Omental fat pad (tissue), 4 donors: ENCODE data around the gene ITGA6. TPM values are rescaled to one million over a fixed set of nuclear protein-coding genes. Genes with fewer than 3 reads are reported as not detected.
"Not testable (repeated sequence)": the region's sequence is repeated elsewhere in the genome, so short reads cannot be mapped to it uniquely, and the experiment has no call there.

Experiments
- ATAC-seq: fragments of 150-250 bp; one replicate; pipeline ENCODE4 v1.9.1; 2016; ENCODE audit warnings: mild to moderate bottlenecking, moderate library complexity; ENCODE audit not compliant: low FRiP score
- DNase-seq: peaks from one replicate; pipeline ENCODE4 v3.0.0-alpha.2; 2019; ENCODE audit warnings: low spot score
- total RNA-seq, 4 donors: library from RNA; depleted of rRNA; stranded (reverse); fragments of >200 nt; gene quantifications; one replicate each; pipeline ENCODE4 v1.1.0, GENCODE V29; 2016
- TF ChIP-seq, protein P1 (sequence below), 3 donors: fragments of 450-650 bp; IDR thresholded peaks; one replicate each; pipeline ENCODE4 v1.5.1; 2016 to 2017; ENCODE audit warnings: antibody characterized with exemption in 3 of 3, mild to moderate bottlenecking in 3 of 3, moderate library complexity in 2 of 3

Gene ITGA6
- total RNA-seq, 4 donors from 2014 or later = 42.3 to 254 (median 93.9) TPM

DNA sequence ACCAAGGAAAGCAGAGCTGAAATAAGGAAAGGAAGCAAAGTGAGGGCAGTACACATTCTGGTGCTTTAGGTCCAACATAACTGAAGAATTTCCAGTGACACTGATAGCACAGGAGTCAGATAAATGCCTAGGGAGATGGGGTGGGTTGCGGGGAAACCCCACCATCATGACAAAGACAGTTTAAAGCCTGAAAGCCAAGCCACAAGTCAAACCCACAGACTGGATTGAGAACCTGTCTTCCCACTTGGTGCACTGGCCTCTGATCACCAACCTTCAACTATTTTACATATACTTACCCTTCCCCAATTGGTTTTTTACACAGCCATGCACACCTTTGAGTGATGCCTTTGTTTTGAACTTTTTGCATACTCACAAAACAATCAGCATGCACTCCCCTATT lies 106.3 kb downstream of the ITGA6 start:
- no peak for ATAC-seq
- TF ChIP-seq, protein P1, sequence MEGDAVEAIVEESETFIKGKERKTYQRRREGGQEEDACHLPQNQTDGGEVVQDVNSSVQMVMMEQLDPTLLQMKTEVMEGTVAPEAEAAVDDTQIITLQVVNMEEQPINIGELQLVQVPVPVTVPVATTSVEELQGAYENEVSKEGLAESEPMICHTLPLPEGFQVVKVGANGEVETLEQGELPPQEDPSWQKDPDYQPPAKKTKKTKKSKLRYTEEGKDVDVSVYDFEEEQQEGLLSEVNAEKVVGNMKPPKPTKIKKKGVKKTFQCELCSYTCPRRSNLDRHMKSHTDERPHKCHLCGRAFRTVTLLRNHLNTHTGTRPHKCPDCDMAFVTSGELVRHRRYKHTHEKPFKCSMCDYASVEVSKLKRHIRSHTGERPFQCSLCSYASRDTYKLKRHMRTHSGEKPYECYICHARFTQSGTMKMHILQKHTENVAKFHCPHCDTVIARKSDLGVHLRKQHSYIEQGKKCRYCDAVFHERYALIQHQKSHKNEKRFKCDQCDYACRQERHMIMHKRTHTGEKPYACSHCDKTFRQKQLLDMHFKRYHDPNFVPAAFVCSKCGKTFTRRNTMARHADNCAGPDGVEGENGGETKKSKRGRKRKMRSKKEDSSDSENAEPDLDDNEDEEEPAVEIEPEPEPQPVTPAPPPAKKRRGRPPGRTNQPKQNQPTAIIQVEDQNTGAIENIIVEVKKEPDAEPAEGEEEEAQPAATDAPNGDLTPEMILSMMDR (IDR thresholded peaks at IDR 0.05) = no peak

DNA sequence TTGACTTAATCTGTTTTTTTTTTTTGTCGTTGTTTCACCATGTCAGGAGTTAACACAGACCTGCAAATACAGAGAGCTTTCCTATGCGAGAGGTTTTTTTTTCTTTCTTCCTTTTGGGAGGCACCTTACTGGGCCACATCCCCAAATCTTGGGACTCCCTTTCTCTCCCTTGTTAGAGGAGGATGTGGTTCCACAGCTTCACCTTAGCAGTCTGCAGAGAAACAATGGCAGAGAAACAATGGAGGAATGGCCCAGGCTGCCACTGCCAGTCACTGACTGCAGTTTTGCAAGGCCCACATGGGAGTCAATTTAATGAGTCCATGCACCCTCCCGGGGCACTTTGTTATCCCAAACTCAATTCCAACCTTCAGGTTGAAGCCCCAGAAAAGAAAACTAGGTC lies 107.7 kb downstream of the ITGA6 start:
- ATAC-seq = no peak
- DNase-seq = no peak
- TF ChIP-seq, protein P1 (IDR thresholded peaks at IDR 0.05) = no peak

More for the DNA sequence above, 106.3 kb downstream of the ITGA6 start:
- DNase-seq = no peak

DNA sequence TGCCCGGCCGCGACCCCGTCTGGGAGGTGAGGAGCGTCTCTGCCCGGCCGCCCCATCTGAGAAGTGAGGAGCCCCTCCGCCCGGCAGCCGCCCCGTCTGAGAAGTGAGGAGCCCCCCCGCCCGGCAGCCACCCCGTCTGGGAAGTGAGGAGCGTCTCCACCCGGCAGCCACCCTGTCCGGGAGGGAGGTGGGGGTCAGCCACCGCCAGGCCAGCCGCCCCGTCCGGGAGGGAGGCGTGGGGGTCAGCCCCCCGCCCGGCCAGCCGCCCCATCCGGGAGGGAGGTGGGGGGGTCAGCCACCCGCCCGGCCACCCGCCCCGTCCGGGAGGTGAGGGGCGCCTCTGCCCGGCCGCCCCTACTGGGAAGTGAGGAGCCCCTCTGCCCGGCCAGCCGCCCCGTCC lies 110.5 kb downstream of the ITGA6 start:
- not testable (repeated sequence) for DNase-seq, ATAC-seq

DNA sequence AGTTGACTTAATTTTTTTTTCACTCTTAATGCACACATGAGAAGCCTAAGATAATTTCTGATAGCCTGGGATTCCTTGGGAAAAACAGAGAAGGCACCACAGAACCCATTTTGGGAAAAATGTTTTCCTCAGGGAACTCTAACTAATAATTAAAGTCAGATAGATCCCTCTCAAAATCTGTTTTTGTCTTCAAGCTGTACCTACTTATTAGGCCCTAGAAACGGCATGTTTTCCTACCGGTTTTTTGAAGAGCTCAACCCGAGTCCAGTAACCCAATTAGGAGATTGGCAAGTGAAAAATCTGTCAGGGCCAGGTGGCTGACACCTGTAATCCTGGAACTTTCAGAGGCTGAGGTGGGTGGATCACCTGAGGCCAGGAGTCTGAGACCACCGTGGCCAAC lies 112.4 kb downstream of the ITGA6 start:
- ATAC-seq = no peak
- DNase-seq = no peak
- TF ChIP-seq, protein P1 (IDR thresholded peaks at IDR 0.05) = no peak

DNA sequence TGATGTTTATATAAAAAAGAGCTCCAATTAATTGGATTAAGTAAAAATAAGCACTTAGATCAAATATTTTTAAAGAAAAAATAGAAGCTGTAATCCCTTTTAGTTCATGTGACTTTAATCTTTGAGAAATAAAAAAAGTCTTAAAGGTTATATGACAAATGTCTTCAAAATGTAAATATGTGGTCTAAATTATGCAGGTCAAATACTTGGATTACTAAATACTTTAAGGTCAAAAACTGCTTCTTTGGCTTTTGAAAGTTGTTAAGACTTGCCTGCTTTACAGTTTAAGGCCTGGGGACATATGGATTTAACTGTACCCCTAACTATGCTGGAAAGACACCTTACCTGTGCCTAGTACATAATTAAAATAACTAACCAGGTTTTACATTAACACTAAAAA lies 113.0 kb downstream of the ITGA6 start:
- ATAC-seq (no peak), DNase-seq (no peak)
- TF ChIP-seq, protein P1 (IDR thresholded peaks at IDR 0.05) = no peak

DNA sequence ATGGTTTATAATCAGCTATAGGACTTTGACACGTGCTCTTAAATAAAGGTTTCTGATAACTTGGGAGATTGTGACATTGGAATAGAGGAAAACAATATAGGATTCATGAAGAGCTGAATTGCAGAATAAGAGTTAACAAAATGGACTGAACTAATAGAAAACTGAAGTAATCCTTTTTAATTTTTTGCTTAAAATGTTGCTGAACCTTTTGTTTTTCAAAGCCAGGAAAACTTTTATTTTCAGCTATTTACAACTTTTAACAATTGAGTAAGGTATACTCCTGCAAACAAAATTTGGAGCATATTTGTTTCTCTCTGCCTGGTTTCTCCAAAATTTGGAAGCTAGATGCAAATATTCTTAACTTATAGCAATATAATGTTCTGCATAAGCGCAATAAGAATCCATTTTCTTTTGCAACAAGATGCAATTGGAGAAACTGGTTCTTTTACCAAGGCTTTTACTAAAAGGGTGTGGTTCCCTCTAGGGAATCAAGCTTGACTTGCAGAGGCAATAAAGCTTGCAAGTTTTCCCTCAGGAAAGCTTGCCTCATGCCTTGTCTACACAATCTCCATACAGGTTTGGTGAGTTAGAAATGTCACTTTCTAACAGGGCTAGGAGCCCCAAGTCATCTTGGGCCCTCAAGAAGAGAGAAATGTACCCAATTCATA lies 118.2 kb downstream of the ITGA6 start:
- DNase-seq = no peak
- TF ChIP-seq, protein P1 (IDR thresholded peaks at IDR 0.05) = no peak
- ATAC-seq = no peak

DNA sequence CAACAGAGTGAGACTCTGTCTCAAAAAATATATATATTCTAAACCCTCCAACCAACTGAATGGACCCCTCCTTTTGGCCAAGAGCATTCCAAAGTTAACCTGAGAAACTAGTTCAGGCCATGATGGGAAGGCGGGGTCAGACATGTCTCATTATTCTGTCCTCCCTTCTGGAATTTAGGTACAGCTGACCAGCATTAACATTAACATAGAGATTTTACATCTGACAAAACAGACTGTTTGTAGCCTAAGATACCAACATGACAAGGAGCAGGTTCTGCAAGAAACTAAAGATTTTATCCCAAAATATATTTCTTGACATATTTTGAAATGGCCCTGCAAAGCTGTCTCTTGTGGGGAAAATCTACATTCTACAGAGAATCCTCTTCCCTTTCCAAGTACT lies 121.7 kb downstream of the ITGA6 start:
- TF ChIP-seq, protein P1 (IDR thresholded peaks at IDR 0.05) = no peak
- no peak for DNase-seq
- ATAC-seq = no peak

DNA sequence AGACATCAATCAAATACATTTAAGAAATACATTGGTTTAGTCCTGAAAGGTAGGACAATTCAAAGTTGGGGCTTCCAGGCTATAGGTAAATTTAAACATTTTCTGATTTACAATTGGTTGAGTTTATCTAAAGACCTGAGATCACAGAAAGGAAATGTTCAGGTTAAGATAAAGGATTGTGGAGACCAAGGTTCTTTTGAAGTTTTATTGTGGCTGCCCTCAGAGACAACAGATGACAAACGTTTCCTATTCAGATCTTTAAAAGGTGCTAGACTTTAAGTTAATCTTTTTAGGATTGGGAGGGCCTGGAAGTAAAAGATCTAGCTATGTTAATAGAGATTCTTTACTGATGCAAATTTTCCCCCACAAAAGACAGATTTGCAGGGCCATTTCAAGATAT lies 122.4 kb downstream of the ITGA6 start:
- DNase-seq, ATAC-seq: not testable (repeated sequence)
